Hematopoietic multipotent progenitor cell (in vitro differentiated cells): ENCODE data around the gene PPIF. TPM values are rescaled to one million over a fixed set of nuclear protein-coding genes. Genes with fewer than 3 reads are reported as not detected.

Source experiments
- DNase-seq, 3 donors: peaks; one replicate each; pipeline ENCODE4 v3.0.0-alpha.2; 2011 to 2015; ENCODE audit warnings: low read depth in 2 of 3, low spot score in 2 of 3
- total RNA-seq: library from RNA; depleted of rRNA; stranded (reverse); fragments of >200 nt; gene quantifications from one replicate; pipeline ENCODE4 v1.2.3, GENCODE V29; 2012

PPIF gene
- total RNA-seq, 1 donor: 38.8 TPM

DNA sequence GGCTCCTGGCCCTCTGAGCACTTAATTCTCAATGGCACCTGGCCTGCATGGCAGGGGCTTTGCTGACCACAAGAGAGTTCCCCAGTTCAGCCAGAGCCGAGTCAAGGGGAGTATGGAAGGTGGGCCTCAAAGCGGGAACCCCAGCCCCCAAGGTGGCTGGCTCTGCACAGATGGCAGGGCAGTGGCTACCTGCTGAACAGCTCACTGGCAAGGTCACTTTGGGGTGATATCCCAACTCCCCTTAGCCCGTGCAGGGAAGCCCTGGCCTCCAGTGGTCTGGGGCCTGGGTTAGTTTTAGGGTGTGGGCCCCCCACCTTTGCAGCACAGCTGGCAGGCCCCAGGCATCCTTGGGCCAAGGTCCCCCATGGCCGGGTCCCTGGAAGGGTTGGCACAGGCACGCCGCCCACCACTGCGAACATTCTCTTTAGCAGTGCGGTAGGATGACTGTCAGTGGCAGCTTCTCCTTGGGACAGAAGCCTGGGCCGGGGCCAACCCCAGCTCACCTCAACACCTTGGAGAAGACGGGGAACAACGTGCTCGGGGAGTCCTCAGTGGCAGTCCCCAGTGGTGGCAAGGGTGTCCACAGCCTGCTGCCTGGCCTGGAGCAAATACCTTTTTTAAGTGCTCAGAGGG lies 36.8 kb downstream of the PPIF start:
- DNase-seq: no peak

DNA sequence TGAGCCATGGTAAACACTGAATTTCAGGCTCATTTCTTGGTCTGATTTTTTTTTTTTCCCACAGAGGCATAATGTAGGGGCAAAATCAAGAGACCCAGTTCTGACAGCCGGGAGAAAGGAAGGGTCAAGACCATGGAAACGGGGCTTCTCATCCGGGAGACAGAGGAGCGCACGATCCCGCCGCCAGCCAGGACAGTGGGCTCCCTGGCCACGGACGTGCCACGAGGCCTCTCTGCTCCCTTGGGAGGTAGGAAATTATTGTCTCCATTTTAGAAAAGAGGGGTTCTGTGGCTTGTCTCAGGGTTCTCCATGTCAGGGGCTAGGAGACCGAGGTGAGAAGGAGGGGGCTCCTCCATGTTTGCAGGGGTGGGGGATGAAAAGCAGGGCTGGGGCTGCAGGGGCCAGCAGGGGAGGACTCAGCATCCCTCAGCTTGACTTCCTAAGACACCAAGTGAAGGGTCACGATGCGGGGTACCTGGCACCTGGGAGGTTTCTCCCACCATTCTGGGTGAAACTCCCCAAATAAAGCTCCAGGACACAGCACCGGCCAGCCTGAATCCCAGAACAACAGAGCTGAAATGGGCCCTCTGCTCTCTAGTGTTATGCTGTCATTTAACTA lies 37.6 kb downstream of the PPIF start:
- no peak for DNase-seq

DNA sequence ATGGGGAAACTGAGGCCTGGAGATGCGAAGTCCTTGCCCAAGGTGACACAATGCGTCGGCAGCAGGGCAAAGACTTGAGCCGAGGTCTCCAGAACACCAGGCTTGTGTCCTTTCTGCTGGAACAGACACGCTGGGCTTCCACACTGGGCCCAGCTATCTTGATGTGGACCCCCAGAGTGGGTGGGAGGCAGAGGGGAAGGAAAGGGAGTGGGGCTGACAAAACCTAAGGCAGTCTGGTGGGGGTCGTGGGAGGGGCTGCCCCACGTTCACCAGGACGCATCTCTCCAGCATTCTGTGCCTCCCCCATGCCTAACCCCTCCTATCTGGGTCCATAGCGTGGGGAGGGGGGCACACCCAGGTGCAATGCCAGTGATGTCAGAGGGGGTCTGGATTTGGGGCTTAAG lies 38.1 kb downstream of the PPIF start:
- no peak for DNase-seq

DNA sequence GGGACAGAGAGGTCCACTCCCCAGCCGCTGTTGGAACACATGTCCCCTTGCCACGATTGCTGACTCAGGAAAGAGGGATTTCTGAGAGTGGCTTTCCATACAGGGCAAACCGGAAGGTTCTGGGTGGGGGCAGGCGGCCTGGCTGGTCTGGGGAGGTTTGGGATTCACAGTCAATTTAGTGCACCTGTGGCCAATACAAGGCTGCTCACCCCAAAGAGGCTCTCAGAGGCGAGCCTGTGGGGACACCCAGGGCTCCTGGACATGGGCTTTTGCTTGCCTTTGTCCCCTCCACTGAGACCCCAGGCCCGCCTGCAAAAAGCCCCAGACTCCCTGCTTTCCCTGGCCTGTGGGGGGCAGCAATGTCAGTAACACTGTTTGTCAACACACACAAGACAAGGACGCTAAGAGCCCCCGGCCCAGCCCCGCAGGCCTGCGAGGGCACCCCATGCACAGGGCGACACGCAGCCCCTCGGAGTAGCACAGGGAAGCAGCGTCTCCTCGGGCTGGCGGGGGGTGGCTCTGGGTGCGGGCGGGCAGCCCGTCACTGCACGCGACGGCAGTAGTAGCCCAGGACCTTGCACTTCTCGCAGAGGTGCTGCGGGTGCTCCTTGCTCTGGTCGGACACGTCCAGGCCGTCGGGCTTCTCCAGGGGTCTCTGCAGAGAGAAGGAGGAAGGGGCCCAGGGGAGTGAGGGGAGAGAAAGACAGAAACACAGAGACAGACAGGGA lies 38.7 kb downstream of the PPIF start:
- DNase-seq: no peak

DNA sequence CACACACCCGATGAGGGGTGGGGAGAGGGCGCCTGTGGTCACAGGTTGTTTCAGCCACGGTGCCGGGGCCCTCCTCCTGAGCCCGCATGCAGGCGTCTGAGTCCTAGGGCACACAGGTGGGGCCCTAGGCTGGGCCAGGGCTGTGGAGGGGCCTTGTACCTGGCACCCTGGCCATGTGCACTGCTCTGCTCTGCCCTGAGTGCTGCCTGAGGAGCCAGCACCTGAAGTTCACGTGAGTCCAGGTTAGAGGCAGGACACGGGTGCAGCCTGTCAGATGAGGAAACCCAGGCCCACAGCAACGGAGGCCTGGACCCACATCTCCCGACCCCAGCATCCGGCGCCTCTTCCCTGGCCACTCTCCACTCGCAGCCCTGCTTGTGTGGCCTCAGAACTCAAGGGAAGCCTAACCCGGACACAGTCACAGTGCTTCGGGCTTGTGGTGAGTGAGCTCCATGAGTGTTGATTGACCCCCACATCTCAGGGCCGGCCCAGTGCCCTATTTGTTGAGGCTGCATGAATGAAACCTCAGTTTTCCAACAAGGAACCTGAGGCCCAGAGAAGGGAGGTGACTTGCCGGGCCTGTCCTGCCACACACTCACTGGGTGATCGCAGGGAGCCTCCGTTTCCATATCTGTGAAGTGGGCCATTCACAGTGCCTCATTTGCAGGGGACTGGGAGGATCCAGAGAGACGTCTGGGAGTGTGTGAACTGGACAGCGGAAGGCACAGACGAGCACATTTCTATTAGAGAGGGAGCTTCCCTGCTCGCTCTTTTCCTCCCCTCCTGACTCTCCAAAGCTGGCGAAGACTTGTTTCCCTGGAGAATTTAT lies 39.6 kb downstream of the PPIF start:
- DNase-seq: no peak

DNA sequence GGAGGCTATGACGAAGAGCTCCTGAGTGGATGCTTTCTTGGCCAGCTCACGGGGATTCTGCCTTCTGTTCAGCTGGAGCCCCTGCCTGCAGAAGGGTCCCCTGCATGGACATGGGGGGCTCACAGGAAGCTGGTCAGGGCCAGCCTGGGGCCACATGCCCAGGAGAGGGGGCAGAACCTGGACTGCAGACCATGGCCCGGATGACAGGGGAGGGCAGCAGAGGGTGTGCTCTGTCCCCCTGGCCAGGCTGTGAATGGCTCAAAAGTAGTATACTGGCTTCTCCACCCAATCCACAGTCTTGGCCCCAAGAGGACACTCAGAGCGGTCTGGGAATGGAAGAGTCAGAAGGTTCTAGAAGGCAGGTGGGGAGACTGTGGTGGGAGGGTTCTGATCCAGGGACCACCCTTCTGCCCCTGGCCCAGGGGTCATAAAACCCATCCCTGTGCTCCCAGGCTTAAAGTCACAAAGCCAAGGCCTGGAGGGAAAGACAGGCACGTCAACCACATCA lies 40.3 kb downstream of the PPIF start:
- no peak for DNase-seq

DNA sequence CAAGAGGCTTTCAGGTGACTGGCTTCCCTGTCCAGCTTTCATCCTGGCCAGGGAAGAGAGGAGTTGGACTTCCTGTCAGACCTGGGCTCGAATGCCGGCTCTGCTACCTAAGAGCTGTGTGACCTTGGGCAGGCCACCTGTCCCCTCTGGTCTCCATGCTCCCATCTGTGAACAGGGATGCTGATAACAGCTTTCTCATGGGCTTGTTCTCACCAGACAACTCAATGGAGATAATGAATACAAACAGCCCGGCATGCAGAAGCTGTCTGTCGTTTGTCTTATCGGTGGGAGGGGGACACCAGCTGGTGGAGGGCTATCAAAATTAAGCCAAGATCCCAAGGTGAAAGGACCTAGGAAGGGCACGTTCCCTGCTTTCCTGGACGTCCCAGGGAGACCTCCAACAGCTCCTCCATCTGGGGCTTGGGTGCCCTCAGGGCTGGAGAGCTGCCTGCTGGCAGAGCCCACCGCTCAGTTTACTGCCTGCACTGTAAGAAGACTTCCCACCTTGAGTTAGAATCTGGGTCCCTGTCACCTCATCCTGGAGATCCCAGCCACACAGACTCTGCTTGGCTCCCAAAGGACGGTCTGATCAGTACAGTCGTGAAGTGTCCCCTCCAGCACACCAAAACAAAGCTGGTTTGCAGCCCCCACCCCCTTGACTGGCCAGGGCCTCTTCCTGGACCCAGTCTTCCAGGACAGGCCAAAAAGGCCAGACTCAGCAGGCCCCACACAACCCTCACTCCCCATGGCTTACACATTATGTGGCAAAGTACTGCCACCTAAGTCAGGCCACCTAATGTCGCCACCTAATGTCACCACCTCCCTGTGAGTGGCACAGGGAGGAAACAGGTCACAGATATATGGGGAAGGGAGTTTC lies 40.9 kb downstream of the PPIF start:
- no peak for DNase-seq

DNA sequence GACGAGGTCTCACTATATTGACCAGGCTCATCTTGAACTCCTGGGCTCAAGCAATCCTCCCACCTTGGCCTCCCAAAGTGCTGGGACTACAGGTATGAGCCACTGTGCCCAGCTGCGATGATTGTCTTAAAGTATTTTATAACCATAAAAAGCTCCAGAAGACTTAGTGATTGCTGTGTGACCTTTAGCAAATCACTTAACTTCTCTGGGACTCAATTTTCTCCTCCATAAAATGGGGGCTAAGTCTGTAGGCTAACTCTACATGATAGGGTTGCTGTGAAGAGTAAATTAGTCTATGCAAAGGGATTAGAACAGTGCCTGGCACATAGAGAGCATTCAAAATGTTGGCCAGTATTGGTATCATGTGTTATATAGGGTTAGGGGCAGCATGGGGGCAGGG lies 42.8 kb downstream of the PPIF start:
- no peak for DNase-seq

DNA sequence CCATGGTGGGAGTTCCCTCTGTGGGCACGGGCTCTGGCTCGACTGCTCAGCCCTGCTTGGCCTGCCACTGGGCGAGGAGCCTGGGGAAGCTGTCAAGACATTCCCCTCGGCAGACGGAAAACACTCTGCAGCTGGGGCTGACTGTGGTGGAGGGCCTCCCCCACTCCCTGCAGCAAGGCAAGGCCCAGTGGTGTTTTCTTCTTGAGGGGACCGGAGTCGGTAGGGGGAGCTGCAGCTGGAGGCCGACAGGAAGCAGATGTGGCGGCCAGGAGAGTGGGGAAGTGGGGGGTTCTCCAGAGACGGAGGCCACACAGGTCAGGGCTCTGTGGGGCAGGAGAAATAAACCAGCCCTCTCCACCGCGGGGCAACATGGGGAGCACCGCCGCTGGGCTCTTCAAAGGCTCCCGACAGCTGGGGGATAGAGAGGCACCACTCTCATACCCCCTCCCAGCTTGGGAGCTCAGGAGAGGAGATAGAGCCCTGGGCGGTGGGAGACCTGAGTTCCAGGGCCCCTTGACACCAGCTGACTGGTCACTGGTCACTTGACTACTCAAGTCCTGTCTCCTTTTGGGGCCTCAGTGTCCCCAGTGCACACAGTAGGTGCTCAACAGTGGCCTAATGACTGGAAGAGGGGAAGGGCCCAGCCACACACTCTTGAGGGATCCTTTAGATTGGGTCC lies 43.4 kb downstream of the PPIF start:
- peak in 2 of 3 donors; percentile 72 to 91 for DNase-seq

DNA sequence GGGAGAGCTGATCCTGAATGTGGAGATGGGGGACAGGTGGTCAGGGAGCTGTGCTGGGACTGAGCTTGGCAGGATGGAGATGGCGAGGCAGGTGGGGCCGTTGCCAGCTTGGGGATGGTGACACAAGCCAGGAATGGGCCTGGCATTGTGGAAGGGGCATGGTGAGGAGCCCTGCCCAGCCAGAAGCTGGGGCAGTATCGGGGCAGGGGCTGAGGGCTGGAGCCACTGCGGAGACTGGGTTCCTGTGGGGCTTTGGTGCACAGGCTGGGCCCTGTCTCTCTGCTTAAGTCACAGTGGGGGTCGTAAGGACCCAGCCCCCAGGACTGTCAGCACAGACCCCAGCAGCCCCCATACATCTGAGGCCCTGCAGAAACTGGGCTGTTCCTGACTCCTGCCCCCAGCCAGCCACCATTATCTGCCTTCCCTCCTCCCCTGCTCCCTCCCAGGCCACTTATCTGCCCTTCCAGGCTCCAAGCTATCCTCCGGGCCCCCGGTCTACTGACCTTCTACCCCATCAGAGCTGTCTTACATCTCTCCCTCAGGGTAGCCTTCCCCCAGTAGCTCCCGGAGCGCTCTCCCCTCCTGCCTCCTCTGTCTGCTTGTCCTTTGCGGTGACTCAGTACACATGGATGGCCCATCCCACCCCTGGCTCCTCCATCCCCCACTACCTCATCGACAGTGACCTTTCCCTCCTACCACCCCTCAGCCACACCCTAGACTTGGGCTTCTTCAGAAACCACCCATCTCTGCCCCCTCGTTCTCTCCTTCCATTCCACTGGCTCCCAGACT lies 44.2 kb downstream of the PPIF start:
- DNase-seq: no peak

DNA sequence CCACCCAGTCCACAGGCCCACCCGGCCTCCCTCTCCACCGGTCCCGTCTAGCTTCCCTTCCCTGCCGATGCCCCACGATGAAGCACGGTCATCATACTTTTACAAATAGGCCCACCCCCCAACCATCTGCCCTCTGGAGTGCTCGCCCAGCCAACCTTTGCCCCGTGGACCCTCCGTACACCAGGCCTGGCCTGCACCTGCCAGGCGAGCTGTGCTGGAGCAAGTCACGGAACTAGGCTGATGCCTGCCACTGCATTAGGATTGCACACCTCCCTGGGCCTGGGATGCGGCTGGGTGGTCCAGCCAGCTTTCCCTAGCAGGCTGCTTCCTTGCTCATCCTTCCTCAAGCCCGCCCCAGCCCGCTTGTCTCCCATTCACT lies 44.7 kb downstream of the PPIF start:
- DNase-seq: no peak

DNA sequence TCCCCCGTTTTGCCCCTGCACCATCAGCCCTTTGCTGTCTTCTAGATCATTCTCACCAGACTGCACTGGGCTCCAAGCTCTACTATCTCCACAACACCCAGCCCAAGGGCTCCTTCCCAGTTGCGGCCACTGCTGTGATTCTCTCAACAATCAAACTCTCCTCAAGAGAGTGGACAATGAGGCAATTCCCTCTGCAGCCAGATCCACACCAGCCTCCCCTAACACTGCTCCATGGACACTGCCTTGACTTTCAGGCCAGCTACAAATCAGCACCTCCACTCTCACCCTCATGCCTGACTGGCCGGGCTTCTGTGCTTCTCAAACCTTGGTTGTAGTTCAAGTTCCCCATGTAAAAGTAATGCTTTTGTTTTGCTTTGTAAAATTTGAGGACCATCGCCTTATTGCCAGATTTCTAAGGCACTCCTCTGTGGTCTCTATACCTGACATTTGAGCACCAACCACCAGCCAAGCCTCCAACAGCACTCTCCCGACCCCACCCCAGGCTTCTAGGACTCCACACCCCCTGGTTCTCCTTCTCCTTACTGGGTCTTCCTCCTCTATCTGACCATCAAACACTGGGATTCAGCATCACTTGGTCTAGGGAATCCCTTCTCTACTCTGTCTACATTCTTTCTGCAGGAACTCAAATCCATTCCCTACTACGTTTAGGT lies 45.4 kb downstream of the PPIF start:
- DNase-seq: no peak

DNA sequence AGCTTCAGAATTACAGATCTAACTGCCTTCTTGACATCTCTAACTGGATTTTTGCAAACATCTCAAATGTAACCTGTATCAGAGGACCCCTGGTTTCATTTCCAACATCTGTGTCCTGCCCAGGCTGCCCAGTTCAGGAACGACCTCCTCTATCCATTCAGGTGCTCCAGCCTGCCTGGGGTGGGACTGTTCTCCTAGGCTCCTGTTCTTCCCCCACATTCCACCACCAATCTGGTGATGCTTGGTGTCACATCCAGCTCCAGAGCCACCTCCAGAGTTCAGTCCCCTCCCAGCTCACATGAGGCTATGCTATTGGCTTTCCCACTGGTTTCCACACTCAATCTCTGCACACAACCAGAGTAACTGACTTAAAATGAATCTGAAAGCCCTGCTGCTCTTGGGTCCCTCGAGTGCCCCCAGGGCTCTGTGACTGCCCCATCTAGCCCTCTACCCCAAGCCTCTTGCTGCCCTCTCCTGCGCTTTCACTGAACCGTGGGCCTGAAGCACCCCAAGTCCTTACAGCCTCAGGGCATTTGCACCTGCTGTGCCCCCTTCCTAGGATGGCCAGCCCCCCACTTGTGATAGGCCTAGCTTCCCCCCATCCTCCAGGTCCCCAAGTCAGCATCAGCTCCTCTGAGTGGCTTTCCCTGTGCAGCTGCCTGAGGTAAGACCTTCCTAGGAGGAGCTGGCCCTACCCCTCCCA lies 46.1 kb downstream of the PPIF start:
- DNase-seq: no peak

DNA sequence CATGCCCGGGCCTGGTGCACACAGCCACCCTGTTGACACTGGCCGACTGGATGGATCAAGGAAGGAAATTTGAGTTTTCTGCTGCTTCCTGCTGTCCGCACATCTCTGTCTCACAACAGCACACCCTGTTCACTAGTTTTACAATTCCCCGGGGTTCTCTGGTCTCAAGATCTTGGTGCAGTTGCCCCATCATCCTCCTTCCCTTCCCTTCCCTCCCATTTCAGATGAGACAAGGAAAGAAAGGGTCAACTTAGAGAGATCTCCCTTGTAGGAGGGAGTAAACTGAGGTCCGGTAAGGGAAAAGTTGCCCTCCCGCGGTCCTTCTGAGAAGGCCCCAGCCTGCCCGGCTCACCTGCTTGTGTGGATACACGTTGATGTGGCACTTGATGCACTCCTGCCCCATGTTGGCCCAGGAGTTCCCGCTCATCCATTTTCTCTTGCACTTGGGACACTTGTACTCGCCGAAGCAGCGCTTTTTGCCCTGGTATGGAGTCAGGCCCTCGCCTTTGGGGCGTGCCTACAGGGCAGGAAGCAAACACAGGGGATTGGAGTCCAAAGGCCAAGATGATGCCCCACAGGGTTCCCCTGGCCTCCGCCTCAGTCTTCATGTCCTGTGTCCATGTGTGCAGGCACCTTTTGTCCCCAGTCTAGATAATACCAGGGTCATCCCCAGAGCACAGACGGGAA lies 46.8 kb downstream of the PPIF start:
- DNase-seq: no peak

DNA sequence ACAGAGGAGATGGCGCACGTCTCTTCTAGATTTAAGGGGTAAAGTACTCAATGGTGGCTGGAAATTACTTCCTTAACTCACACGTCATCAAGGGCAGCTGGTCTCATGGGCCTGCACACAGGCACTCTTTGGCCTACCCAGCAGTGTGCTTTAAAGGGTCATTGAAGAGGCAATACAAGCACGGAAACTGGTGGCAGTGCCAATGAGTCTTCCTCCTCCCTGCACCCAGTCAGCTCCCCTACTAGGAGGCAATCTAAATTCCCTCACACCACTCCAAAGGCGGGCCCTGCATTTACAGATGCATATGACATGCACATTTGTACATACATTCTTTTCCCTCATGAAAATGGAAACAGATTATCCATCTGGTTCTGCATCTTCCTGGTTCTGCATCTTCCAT lies 47.4 kb downstream of the PPIF start:
- no peak for DNase-seq

DNA sequence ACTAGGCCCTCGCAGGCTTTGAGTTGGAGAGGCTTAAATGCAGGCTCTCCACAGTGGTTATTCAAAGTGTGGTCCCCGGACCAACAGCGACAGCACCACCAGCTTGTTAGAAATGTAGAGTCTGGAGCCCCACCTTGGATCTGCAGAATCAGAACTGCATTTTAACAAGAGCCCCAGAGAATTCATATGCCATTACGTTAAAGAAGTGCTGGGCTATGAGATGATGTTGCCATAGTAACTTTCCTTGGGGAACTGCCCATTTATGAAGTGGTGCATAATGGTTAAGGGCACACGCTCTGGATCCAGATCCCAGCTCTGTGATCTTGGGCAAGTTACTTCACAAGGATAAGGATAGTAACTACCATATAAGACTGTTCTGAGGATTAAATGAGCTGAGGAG lies 49.3 kb downstream of the PPIF start:
- no peak for DNase-seq

DNA sequence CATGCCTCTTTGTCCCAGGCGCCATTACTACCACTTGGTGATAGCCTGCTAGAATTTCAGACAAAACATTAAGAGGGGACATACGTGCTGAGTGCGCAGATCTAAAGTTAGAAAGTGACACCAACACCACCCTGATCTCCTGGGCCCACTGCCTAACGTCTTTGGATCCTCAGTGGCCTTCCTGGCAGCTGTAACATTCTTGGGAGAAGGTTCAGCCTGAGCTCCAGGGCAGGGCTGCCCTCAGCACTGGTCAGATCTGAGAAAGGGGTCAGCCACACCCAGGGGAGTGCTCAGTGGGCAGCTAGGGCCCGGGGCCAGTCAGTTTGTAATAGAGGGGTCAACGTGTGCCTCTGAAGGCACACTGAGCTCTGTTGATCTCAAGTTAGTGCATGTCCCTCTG lies 49.8 kb downstream of the PPIF start:
- DNase-seq: no peak
